ENCODE data around the gene ZNF614.

ZNF614 gene

GRCh38 chr19:52007806-52008557 lies 20.2 kb downstream of the ZNF614 start, which contains the start of gene ZNF615:
Gene ZNF615, minus strand, starts transcription at chr19:52008211. Its CDS starts 4,500 bp downstream, at chr19:52003711.
- TF ChIP-seq FOXP2 (optimal IDR thresholded peaks at IDR 0.05; ENCODE audit: borderline replicate concordance, extremely low read depth, extremely low read length, insufficient read depth) = peak; percentile 21
- 0 out of 2 replicates have a peak, but pooled peaks have one; percentile 36 for TF ChIP-seq POLR2AphosphoS5 (IDR thresholded peaks at IDR 0.05; ENCODE audit: low read depth, low read length)
- no peak for TF ChIP-seq REST (IDR thresholded peaks at IDR 0.05; ENCODE audit: insufficient read depth in 1 of 2, low read depth in 2 of 2, low read length in 2 of 2)
- no peak for TF ChIP-seq TAF1 (IDR thresholded peaks at IDR 0.05; ENCODE audit: borderline replicate concordance, insufficient read depth, low read length)

GRCh38 chr19:52007451-52007805 lies 20.8 kb downstream of the ZNF614 start:
- TF ChIP-seq POLR2AphosphoS5 (IDR thresholded peaks at IDR 0.05; ENCODE audit: low read depth, low read length) = no peak
- no peak for TF ChIP-seq SIN3A (IDR thresholded peaks at IDR 0.05; ENCODE audit: borderline replicate concordance, insufficient read depth, low read length)
- no peak for TF ChIP-seq REST (IDR thresholded peaks at IDR 0.05; ENCODE audit: insufficient read depth in 1 of 2, low read depth in 2 of 2, low read length in 2 of 2)
- TF ChIP-seq FOXP2 (optimal IDR thresholded peaks at IDR 0.05; ENCODE audit: borderline replicate concordance, extremely low read depth, extremely low read length, insufficient read depth) = no peak
- TF ChIP-seq TAF1 (IDR thresholded peaks at IDR 0.05; ENCODE audit: borderline replicate concordance, insufficient read depth, low read length) = no peak

- TF ChIP-seq SIN3A (IDR thresholded peaks at IDR 0.05; ENCODE audit: borderline replicate concordance, insufficient read depth, low read length) (no peak), REST (IDR thresholded peaks at IDR 0.05; ENCODE audit: insufficient read depth in 1 of 2, low read depth in 2 of 2, low read length in 2 of 2) (no peak), FOXP2 (optimal IDR thresholded peaks at IDR 0.05; ENCODE audit: borderline replicate concordance, extremely low read depth, extremely low read length, insufficient read depth) (no peak), TAF1 (IDR thresholded peaks at IDR 0.05; ENCODE audit: borderline replicate concordance, insufficient read depth, low read length) (no peak), POLR2AphosphoS5 (IDR thresholded peaks at IDR 0.05; ENCODE audit: low read depth, low read length) (no peak)
Measured at GRCh38 chr19:51994048-51994644, 34.0 kb downstream of the ZNF614 start.

GRCh38 chr19:51993422-51993821 lies 34.8 kb downstream of the ZNF614 start:
- TF ChIP-seq REST (IDR thresholded peaks at IDR 0.05; ENCODE audit: insufficient read depth in 1 of 2, low read depth in 2 of 2, low read length in 2 of 2) (no peak), TAF1 (IDR thresholded peaks at IDR 0.05; ENCODE audit: borderline replicate concordance, insufficient read depth, low read length) (no peak), POLR2AphosphoS5 (IDR thresholded peaks at IDR 0.05; ENCODE audit: low read depth, low read length) (no peak), SIN3A (IDR thresholded peaks at IDR 0.05; ENCODE audit: borderline replicate concordance, insufficient read depth, low read length) (no peak), FOXP2 (optimal IDR thresholded peaks at IDR 0.05; ENCODE audit: borderline replicate concordance, extremely low read depth, extremely low read length, insufficient read depth) (no peak)

All from PFSK-1 (cell line).